GM12892 (cell line): Measurements from ENCODE around the gene KRTAP12-2.
"Not testable (repeated sequence)": the region's sequence is repeated elsewhere in the genome, so short reads cannot be mapped to it uniquely, and the experiment has no call there.

Experiments
- POLR2A ChIP-seq: IDR thresholded peaks from 2 replicates; pipeline ENCODE4 v1.6.1; 2011; ENCODE audit warnings: low read depth, low read length, control low read depth
- POLR2AphosphoS5 ChIP-seq: IDR thresholded peaks from 2 replicates; pipeline ENCODE4 v1.6.1; 2011; ENCODE audit warnings: low read depth, low read length, control low read depth

DNA sequence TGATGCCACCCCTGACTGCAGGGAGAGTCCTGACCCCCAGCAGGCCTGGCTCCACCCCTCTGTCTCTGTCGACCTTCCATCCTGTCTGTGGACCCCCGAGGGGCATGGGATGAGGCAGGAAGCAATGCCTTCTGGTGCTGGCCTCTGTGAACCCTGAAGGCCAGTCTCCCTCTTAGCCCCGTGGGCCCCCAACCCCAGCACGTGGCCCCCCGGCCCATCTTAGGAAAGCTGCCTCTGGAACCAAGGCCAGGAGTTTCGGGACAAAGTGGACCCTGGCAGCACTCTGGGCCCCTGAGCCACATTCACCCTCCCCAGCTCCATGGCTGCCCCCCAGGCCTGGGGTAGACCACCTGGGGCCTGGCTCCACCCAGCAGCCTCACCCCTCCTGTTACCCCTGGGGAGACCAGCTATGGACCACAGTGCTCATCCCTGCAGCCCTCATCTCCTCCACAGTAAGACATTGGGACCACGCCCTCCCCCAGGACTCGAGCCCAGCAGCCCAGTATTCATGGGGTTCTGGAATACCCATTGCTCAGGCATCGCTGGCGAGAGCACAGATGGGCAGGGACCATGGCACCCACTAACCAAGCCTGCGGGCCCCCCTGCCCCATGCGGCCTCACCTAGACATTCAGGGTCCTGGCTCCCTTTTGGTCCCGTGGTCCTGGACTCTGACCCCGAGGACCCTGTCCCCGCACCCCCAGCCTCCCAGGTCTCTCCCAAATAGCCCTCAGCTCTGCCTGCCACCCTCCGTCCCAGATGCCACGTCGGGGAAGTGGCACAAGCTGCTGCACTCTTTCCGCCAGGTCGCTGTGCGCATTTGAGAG is 28.0 kb downstream of the KRTAP12-2 start:
- TF ChIP-seq POLR2A, POLR2AphosphoS5: not testable (repeated sequence)
